HTR-8/SVneo (cell line): ENCODE data around the gene VAMP4.

Experiments
- DNase-seq: peaks from one replicate; pipeline ENCODE4 v3.0.0; 2011; ENCODE audit warnings: low spot score, mixed read lengths; ENCODE audit not compliant: insufficient read length
- FAIRE-seq: peaks from 2 replicates; lab custom pipeline; 2011; peaks lifted over from hg19 to GRCh38; lab: Jason Lieb, UNC

The VAMP4 gene

GRCh38 chr1:171654942-171655745 lies 86.7 kb downstream of the VAMP4 start:
- DNase-seq (no peak), FAIRE-seq (no peak)

GRCh38 chr1:171654201-171654941 lies 87.5 kb downstream of the VAMP4 start:
- DNase-seq = no peak
- no peak for FAIRE-seq

- no peak for DNase-seq
- no peak for FAIRE-seq
These were observed 88.1 kb downstream of the VAMP4 start for GRCh38 chr1:171653796-171654195.

- DNase-seq (no peak), FAIRE-seq (no peak)
These were observed 89.5 kb downstream of the VAMP4 start, which contains the start of gene MYOC for GRCh38 chr1:171652234-171652822. TSS of gene MYOC (minus strand) at chr1:171652688. CDS start at chr1:171652611, 77 bp downstream.
